ENCODE results near the gene USP15.
"Not testable (repeated sequence)": the region's sequence is repeated elsewhere in the genome, so short reads cannot be mapped to it uniquely, and the experiment has no call there.

USP15 gene

GRCh38 chr12:62365846-62366245 lies 105.6 kb downstream of the USP15 start:
- H3K36me3 ChIP-seq (ENCODE audit: control insufficient read depth, insufficient read depth, low read length); H3K4me3 ChIP-seq (ENCODE audit: low read depth, low read length); H3K27me3 ChIP-seq (ENCODE audit: control insufficient read depth, insufficient read depth, low read length); H3K9me3 ChIP-seq (ENCODE audit: control insufficient read depth, insufficient read depth, low read length); H3K9ac ChIP-seq (ENCODE audit: low read depth, low read length); H3K4me1 ChIP-seq (ENCODE audit: control insufficient read depth, insufficient read depth, low read length): not testable (repeated sequence)

GRCh38 chr12:62368430-62369223 lies 108.4 kb downstream of the USP15 start:
- not testable (repeated sequence) for H3K36me3 ChIP-seq (ENCODE audit: control insufficient read depth, insufficient read depth, low read length); H3K9me3 ChIP-seq (ENCODE audit: control insufficient read depth, insufficient read depth, low read length); H3K4me1 ChIP-seq (ENCODE audit: control insufficient read depth, insufficient read depth, low read length); H3K4me3 ChIP-seq (ENCODE audit: low read depth, low read length); H3K27me3 ChIP-seq (ENCODE audit: control insufficient read depth, insufficient read depth, low read length); H3K9ac ChIP-seq (ENCODE audit: low read depth, low read length)

GRCh38 chr12:62370189-62370588 lies 110.0 kb downstream of the USP15 start:
- Histone ChIP-seq H3K9ac (ENCODE audit: low read depth, low read length) (no peak overlapping the region), H3K36me3 (ENCODE audit: control insufficient read depth, insufficient read depth, low read length) (no peaks in the 10 kb centered on the region), H3K27me3 (ENCODE audit: control insufficient read depth, insufficient read depth, low read length) (no peaks in the 10 kb centered on the region), H3K4me3 (ENCODE audit: low read depth, low read length) (no peak overlapping the region), H3K4me1 (ENCODE audit: control insufficient read depth, insufficient read depth, low read length) (no peaks in the 10 kb centered on the region), H3K9me3 (ENCODE audit: control insufficient read depth, insufficient read depth, low read length) (no peaks in the 10 kb centered on the region)

GRCh38 chr12:62371661-62372060 lies 111.5 kb downstream of the USP15 start:
- Histone ChIP-seq H3K9ac (ENCODE audit: low read depth, low read length) (no peak overlapping the region), H3K9me3 (ENCODE audit: control insufficient read depth, insufficient read depth, low read length) (no peaks in the 10 kb centered on the region), H3K4me1 (ENCODE audit: control insufficient read depth, insufficient read depth, low read length) (no peaks in the 10 kb centered on the region)

GRCh38 chr12:62372134-62372533 lies 111.9 kb downstream of the USP15 start:
- Histone ChIP-seq H3K4me1 (ENCODE audit: control insufficient read depth, insufficient read depth, low read length) (no peaks in the 10 kb centered on the region), H3K4me3 (ENCODE audit: low read depth, low read length) (no peak overlapping the region), H3K36me3 (ENCODE audit: control insufficient read depth, insufficient read depth, low read length) (no peaks in the 10 kb centered on the region), H3K9ac (ENCODE audit: low read depth, low read length) (no peak overlapping the region), H3K9me3 (ENCODE audit: control insufficient read depth, insufficient read depth, low read length) (no peaks in the 10 kb centered on the region), H3K27me3 (ENCODE audit: control insufficient read depth, insufficient read depth, low read length) (no peaks in the 10 kb centered on the region)

More at GRCh38 chr12:62371661-62372060, 111.5 kb downstream of the USP15 start:
- Histone ChIP-seq H3K4me3 (ENCODE audit: low read depth, low read length) (no peak overlapping the region), H3K27me3 (ENCODE audit: control insufficient read depth, insufficient read depth, low read length) (no peaks in the 10 kb centered on the region), H3K36me3 (ENCODE audit: control insufficient read depth, insufficient read depth, low read length) (no peaks in the 10 kb centered on the region)

- no peaks in the 10 kb centered on the region for H3K9me3 ChIP-seq (ENCODE audit: control insufficient read depth, insufficient read depth, low read length)
- H3K36me3 ChIP-seq (ENCODE audit: control insufficient read depth, insufficient read depth, low read length), result no peaks in the 10 kb centered on the region
- H3K9ac ChIP-seq (ENCODE audit: low read depth, low read length), result no peak overlapping the region
- H3K4me3 ChIP-seq (ENCODE audit: low read depth, low read length), result no peak overlapping the region
- no peaks in the 10 kb centered on the region for H3K27me3 ChIP-seq (ENCODE audit: control insufficient read depth, insufficient read depth, low read length)
- no peaks in the 10 kb centered on the region for H3K4me1 ChIP-seq (ENCODE audit: control insufficient read depth, insufficient read depth, low read length)
These were observed 112.6 kb downstream of the USP15 start for GRCh38 chr12:62372825-62373224.

- no peaks in the 10 kb centered on the region for H3K36me3 ChIP-seq (ENCODE audit: control insufficient read depth, insufficient read depth, low read length)
- no peaks in the 10 kb centered on the region for H3K9me3 ChIP-seq (ENCODE audit: control insufficient read depth, insufficient read depth, low read length)
- H3K27me3 ChIP-seq (ENCODE audit: control insufficient read depth, insufficient read depth, low read length), result no peaks in the 10 kb centered on the region
- H3K9ac ChIP-seq (ENCODE audit: low read depth, low read length), result no peak overlapping the region
- no peaks in the 10 kb centered on the region for H3K4me1 ChIP-seq (ENCODE audit: control insufficient read depth, insufficient read depth, low read length)
- no peak overlapping the region for H3K4me3 ChIP-seq (ENCODE audit: low read depth, low read length)
These were observed 115.4 kb downstream of the USP15 start for GRCh38 chr12:62375603-62376002.

GRCh38 chr12:62379026-62379722 lies 119.0 kb downstream of the USP15 start:
- no peaks in the 10 kb centered on the region for H3K4me1 ChIP-seq (ENCODE audit: control insufficient read depth, insufficient read depth, low read length)
- H3K9ac ChIP-seq (ENCODE audit: low read depth, low read length), result no peak overlapping the region
- no peaks in the 10 kb centered on the region for H3K27me3 ChIP-seq (ENCODE audit: control insufficient read depth, insufficient read depth, low read length)
- no peak overlapping the region for H3K4me3 ChIP-seq (ENCODE audit: low read depth, low read length)
- H3K9me3 ChIP-seq (ENCODE audit: control insufficient read depth, insufficient read depth, low read length), result no peaks in the 10 kb centered on the region
- H3K36me3 ChIP-seq (ENCODE audit: control insufficient read depth, insufficient read depth, low read length), result no peaks in the 10 kb centered on the region

GRCh38 chr12:62379723-62380045 lies 119.5 kb downstream of the USP15 start:
- H3K9me3 ChIP-seq (ENCODE audit: control insufficient read depth, insufficient read depth, low read length), result no peaks in the 10 kb centered on the region
- no peaks in the 10 kb centered on the region for H3K27me3 ChIP-seq (ENCODE audit: control insufficient read depth, insufficient read depth, low read length)
- H3K36me3 ChIP-seq (ENCODE audit: control insufficient read depth, insufficient read depth, low read length), result no peaks in the 10 kb centered on the region

GRCh38 chr12:62382526-62382925 lies 122.3 kb downstream of the USP15 start:
- H3K4me1 ChIP-seq (ENCODE audit: control insufficient read depth, insufficient read depth, low read length), result no peaks in the 10 kb centered on the region
- no peaks in the 10 kb centered on the region for H3K36me3 ChIP-seq (ENCODE audit: control insufficient read depth, insufficient read depth, low read length)
- no peak overlapping the region for H3K9ac ChIP-seq (ENCODE audit: low read depth, low read length)
- no peaks in the 10 kb centered on the region for H3K27me3 ChIP-seq (ENCODE audit: control insufficient read depth, insufficient read depth, low read length)
- no peaks in the 10 kb centered on the region for H3K9me3 ChIP-seq (ENCODE audit: control insufficient read depth, insufficient read depth, low read length)
- no peak overlapping the region for H3K4me3 ChIP-seq (ENCODE audit: low read depth, low read length)

More at GRCh38 chr12:62379723-62380045, 119.5 kb downstream of the USP15 start:
- Histone ChIP-seq H3K9ac (ENCODE audit: low read depth, low read length) (no peak overlapping the region), H3K4me1 (ENCODE audit: control insufficient read depth, insufficient read depth, low read length) (no peaks in the 10 kb centered on the region), H3K4me3 (ENCODE audit: low read depth, low read length) (no peak overlapping the region)

- H3K36me3 ChIP-seq (ENCODE audit: control insufficient read depth, insufficient read depth, low read length), result no peaks in the 10 kb centered on the region
These were observed 136.5 kb downstream of the USP15 start for GRCh38 chr12:62396750-62397149.

GRCh38 chr12:62400135-62400534 lies 139.9 kb downstream of the USP15 start:
- Histone ChIP-seq H3K36me3 (ENCODE audit: control insufficient read depth, insufficient read depth, low read length) (no peaks in the 10 kb centered on the region), H3K4me1 (ENCODE audit: control insufficient read depth, insufficient read depth, low read length) (no peaks in the 10 kb centered on the region), H3K27me3 (ENCODE audit: control insufficient read depth, insufficient read depth, low read length) (no peaks in the 10 kb centered on the region), H3K9me3 (ENCODE audit: control insufficient read depth, insufficient read depth, low read length) (no peaks in the 10 kb centered on the region), H3K4me3 (ENCODE audit: low read depth, low read length) (no peak overlapping the region), H3K9ac (ENCODE audit: low read depth, low read length) (no peak overlapping the region)

More at GRCh38 chr12:62396750-62397149, 136.5 kb downstream of the USP15 start:
- Histone ChIP-seq H3K4me1 (ENCODE audit: control insufficient read depth, insufficient read depth, low read length) (no peaks in the 10 kb centered on the region), H3K27me3 (ENCODE audit: control insufficient read depth, insufficient read depth, low read length) (no peaks in the 10 kb centered on the region), H3K9me3 (ENCODE audit: control insufficient read depth, insufficient read depth, low read length) (no peaks in the 10 kb centered on the region), H3K4me3 (ENCODE audit: low read depth, low read length) (no peak overlapping the region), H3K9ac (ENCODE audit: low read depth, low read length) (no peak overlapping the region)
